M059J (cell line): ENCODE results near the gene LCNL1. TPM values are rescaled to one million over a fixed set of nuclear protein-coding genes. Genes with fewer than 3 reads are reported as not detected.
A peak's percentile ranks its signal among the peaks of the same experiment; 100 is the strongest.

Source experiments
- DNase-seq: peaks from one replicate; pipeline ENCODE4 v3.0.0-alpha.2; 2012; ENCODE audit warnings: low read depth
- total RNA-seq: library from RNA; depleted of rRNA; stranded (reverse); fragments of >200 nt; shearing (Covaris generic); gene quantifications from 2 replicates; pipeline ENCODE4 v1.2.3, GENCODE V29; 2014; rRNA removed

Gene LCNL1
- total RNA-seq: not detected in 2 replicates

DNA sequence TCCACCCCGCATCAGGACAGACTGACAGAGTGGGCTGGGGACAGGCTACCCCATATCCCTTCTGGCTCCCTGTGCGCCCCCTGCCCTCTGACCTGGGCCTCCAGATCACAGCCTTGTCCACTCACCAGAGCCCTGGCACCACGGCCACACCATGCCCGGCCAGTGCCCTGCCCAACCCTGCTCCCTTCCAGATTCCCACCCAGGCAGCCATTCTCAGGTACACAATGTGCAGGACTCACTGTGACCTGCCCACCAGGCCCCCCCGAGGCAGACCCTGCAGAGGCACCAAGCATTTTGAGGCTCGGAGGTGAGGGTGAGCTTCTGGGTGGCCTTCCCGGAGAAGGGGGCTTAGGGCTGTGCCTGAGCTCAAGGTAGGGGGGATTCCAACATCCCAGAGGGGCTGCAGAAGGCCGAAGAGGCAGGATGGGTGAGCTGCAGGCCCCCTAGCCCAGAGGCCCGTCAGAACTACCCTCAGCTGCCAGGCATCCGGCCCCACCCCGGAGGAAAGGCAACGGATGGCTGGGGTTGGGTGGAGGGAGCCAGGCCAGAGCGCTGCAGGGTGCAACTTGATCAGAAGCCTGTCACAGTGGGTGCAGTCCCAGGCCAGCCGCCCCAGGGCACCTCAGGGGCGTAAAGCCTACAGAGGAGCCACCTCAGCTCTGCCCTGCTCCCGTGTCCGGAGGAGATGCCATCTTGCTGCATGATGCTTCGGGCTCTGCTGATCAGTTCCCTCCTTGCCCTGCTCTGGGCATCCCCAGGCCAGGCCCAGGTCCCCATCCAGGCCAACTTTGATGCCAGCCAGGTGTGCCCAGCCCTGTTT lies at the start of gene LCNL1:
Gene LCNL1, plus strand, starts transcription at position 762 of the 820 bp plus-strand sequence. CDS start 594 bp downstream, outside the sequence.
- DNase-seq: no peak

DNA sequence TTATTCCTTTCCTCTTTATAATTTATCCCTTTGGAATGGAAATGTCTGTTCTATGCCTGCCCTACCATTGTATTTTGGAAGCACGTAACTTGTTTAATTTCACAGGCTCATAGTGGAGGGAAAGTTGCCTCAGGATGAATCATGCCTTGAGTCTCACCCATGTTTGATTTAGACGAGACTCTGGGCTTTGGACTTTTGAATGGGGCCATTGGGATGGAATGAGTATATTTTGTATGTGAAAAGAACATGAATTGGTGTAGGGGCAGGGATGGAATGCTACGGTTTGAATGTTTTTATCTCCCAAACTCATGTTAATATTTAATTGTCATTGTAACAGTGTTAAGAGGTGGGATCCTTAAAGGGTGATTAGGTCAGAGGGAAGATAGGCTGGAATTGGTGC lies 48.5 kb upstream of the LCNL1 start:
- no peak for DNase-seq

GRCh38 chr9:136935651-136936050 lies 47.1 kb upstream of the LCNL1 start:
- DNase-seq: no peak

DNA sequence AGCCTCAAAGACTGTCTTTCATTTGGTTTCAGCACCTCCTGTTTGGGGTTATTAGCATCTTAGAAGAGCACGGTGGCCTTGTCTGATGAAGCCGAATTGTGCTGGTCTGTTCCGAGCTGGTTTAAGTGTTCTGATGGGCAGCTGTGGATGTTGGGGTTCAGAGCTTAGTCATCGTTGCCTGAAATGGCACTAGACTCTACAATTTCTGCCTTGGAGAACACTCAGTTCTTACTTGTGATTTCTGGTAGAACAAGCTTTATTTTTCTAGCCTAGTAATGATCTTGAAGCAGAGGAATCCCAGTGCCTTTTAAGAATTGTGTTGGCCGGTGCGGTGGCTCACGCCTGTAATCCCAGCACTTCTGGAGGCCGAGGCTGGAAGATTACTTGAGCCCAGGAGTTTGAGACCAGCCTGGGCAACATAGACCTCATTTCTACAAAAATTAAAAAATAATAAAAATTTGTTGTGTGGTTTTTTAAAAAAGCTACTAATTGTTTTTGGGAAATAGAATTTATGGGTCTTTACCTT lies 46.1 kb upstream of the LCNL1 start:
- DNase-seq: no peak

GRCh38 chr9:136937186-136938001 lies 45.4 kb upstream of the LCNL1 start:
- no peak for DNase-seq

GRCh38 chr9:136939431-136939995 lies 43.3 kb upstream of the LCNL1 start:
- no peak for DNase-seq

DNA sequence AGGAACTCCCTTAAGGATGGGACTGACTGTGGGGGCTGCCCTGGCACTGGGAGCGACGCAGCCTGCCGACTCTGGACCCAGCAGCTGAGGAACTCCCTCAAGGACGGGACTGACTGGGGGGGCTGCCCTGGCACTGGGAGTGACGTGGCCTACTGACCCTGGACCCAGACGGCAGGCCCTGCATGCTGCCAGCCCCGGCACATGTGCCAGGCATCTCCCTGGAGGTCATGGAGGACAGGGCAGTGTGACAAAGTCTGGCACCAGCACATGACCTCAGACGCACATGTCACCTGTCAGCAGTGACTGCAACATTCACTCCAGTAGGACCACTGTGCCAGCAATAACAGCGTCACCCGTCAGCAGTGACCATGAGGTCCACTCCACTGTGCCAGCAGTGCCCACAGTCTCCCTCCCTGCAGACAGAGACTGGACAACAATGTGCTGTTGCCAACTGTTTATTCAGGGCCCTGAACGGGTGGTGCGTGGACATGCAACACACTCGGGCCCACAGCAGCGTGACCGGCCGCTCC lies 42.7 kb upstream of the LCNL1 start:
- no peak for DNase-seq

DNA sequence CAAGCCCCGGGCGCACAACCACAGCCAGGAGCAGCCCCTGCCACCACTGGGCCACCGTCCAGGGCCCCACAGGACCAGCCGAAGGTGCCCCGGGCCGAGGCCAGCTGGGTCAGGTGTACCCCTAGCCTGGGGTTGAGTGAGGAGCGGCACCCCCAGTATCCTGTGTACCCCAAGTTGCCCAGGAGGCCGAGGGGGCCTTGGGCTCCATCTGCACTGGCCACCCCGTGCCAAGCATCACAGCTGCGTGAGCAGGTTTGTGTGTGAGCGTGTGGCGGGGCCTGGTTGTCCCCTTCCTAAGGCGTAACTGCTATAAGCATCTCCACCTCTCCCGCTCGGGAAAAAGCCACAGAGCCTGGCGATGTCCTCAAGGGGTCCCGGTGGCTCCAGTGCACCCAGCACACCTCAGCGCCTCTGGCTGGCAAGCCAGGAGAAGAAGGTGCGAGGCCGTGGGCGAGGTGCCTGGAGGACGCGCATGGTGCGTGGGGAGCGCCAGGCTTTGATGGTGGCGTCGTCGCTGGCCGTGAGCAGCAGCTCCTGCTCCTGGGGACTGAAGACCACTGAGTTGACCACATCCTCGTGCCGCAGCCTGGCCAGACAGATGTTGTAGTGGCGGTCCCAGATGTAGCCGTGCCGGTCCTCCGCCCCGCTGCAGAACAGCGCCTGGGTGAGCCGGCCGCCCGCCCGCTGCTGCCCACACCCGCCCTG lies 42.1 kb upstream of the LCNL1 start:
- DNase-seq: no peak

- DNase-seq: no peak
Observed at GRCh38 chr9:136941231-136942111, 41.3 kb upstream of the LCNL1 start.

DNA sequence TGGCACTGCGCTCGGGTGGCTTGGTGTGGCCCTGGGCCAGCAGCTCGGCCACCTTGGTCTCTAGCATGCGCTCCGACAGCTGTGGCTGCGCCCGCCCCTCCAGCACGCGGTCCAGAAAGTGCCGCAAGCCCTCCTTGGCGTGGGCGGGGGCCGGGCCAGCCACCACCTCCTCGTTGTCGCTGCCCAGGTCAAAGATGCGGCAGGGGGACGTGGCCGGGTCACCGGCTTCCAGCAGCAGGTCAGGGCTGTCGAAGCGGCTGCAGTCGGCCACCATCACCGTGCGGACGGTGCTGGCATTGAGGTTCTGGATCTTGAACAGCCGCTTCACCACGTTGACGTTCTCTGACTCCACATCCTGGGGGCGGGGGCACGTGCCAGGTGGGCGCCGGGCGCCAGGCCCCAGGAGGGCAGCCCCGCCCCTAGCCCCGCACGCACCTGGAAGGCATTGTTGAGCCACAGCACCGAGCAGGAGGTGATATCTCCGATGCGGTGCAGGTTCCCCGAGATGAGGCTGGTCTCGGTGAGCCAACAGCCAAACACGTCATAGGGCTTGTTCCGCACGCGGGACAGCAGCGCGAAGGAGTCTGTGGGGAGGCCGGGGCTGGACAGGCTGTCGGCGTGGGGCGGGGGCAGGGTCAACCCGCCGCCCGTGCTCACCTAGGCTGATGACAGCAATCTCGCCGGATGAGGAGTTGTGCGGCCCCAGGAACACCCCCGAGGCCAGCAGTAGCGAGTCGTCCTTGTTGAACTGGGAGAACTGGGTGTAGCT lies 40.5 kb upstream of the LCNL1 start:
- no peak for DNase-seq

DNA sequence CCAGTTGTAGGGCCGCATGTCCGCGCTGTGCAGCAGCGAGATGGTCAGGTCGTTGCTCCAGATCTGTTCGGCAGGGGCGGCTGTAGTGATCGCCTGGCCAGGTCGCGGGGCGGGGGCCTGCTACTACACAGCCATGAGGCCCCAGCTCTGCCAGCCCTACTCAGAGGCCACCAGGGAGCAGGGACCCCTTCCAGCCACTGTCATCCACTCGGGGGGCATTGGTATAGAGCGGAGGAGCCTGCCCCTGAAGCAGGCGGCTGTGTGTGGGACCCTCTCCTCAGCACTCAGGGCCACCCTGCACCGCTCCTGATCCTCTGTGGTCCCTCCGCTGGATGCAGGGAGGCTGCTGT lies 39.9 kb upstream of the LCNL1 start:
- no peak for DNase-seq

DNA sequence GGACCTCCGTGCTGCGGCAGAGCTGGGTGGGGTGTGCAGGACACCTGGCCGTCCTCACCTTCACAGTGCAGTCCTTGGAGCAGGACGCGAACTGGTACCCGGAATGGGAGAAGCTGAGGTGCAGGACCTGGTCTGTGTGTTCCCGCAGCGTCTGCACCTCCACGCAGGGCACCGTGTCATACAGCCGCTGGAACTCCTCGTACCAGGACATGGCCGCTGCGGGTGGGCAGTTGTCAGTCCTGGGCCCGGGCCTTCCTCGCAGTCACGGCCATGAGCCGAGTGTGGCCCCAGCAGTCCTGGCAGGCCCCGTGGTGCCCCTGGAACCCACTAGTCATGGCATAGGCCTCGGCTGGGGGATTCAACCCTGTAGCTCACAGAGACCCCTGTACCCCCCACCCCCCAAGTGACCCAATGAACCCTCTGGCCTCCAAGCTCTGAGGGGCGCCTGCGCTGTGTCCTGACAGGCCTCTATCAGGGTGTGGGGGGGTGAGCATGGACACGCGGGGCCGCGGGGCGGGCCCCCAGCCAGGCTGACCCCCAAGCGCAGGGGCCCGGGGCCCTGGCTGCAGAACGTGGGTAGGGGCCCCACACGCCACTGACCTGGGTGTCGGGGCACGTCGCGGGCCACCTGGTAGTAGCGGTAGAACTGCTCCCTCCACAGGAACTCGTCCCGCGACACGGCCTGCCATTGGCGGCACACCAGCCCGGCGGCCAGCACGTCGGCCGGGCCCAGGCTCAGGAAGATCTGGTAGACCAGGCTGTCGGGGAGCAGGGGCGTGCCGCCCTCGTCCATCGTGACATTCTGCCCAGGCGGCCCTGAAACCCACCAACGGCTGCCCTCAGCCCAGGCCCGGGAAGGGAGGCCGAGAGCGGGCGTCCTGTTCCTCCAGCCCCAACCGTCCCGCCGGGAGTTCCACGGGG lies 39.2 kb upstream of the LCNL1 start:
- peak; percentile 52 for DNase-seq

DNA sequence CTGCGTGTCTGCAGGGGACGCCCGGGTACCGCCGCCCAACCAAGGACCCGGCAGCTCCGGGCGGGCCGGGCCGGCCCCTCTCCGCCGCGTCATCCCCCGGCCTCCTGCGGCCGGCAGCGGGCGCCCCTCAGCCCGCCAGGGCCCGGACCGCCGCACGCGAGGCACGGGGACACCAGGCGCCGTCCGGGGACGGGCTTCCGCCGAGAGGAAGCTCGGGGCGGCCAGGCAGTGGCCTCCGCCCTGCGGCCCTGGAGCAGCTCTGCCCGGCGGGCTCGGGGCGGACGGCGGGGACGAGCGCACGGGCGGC lies 38.6 kb upstream of the LCNL1 start:
- DNase-seq: peak; percentile 66

DNA sequence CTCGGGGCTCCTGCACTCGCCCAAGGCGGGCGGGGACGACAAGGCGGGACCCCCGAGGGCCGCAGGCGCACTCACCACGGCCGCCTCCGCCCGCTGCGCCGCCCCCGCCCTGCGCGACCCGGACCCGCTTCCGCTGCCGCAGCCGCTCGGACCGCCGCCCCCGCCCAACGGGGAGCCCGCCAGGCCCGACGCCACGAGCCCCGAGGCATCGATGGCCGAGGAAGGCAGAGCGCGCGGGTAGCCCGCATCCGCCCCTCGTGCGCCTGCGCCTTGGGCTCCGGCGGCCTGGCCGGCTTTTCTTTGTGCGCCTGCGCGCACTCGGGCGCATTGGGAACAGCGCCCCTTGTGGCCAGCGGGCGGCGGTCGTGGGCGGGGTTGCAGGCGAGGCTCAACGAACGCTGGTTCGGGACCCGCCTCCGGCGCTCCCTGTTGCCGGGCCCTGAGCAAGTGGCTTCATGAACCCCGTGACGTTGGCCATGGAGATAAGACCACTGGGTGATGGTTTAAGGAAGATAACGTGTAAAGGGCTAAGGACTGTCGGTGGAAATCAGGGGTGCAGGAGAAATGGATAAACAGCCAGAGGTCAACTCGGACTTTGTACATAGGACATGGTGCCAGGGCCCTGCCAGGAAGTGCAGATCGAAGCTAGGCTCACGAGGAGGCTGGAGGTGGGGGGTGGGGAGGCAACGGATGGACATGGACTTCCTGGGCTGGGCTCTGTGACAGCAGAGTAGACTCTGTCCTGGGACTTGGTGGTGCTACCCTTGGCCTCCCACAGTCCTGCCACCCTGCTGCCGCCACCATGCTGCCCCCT lies 38.1 kb upstream of the LCNL1 start, which contains the start of the genes C8G and FBXW5:
Gene C8G, plus strand, starts transcription at position 725 of the 814 bp plus-strand sequence. Its CDS starts 78 bp downstream, at position 803.
Gene FBXW5, minus strand, starts transcription at position 220 of the 814 bp plus-strand sequence. CDS start 655 bp downstream, outside the sequence.
- DNase-seq: peak; percentile 92

- no peak for DNase-seq
Observed at GRCh38 chr9:136945333-136946227, 37.2 kb upstream of the LCNL1 start.

- no peak for DNase-seq
Observed at GRCh38 chr9:136946228-136947027, 36.4 kb upstream of the LCNL1 start.
